Activated naive CD4-positive, alpha-beta T cell (primary cell): ENCODE data around the gene KCNG2.

Source experiments
- DNase-seq, 4 experiments: peaks; one replicate each; lab custom pipeline; 2025; lab: John Stamatoyannopoulos, UW

KCNG2 gene

DNA sequence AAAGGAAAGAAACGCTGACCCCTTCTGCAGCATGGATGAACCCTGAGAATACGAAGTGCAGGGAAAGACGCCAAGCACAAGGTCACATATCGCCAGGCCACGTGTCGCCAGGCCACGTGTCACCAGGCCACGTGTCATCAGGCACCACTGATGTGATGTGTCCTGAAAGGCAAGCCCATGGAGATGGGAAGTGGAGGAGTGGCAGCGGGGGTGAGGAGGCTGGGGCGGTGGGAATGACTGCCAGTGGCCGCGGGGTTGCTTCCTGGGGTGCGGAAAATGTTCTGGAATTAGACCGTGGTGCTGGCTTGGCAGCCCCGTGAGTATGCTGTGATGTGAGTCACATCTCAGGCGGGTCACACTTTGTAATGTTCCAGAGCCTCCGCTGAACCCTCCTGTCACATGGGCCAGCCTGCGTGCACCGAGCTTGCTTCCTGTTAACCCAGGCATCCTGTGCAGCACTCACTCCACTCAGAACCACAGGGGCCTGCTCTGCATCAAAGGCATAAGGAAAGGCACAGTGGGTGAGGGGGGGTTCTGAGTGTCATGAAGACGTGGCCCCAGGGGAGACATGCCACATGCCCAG lies 114.8 kb downstream of the KCNG2 start:
- DNase-seq: peak in 2 of 4 experiments; percentile 36 to 40

DNA sequence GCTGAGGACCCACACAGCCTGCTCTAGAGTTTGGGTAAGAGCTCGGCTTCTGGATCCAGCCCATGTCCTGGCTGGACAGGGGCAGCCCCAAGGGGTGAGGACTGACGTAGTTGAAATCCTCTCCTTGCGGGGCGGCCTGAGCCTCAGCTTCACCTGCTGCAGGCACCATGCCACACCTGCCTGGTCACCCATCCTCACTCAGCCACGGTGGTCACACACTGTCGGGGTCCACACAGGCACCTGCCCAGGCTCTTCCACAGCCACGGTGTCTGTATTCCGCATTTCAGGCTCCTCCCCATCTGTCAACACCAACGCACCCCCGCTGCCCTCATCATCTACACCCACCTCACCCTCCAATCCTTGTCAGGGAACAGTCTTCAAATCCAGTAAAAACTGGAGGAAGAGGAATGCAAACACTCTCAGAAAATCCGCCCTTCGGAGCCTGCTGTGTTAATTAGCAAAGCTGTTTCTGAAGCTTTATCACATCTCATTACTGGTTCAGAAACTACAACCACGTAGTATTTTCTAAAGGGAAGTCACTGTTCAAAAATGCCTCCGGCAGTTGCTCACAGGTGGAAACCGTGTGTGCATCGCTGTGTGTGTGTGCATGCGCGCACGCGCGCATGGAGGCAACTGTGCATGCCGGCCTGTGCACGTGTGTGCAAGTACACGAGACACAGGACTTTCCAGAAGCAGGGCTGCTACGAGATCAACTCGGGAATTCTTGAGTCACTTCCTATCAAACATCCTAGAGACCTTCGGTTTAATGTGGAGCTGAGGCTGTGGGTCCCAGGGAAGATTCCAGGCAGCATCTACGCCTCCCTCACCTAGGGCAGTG lies 115.5 kb downstream of the KCNG2 start:
- no peak for DNase-seq

DNA sequence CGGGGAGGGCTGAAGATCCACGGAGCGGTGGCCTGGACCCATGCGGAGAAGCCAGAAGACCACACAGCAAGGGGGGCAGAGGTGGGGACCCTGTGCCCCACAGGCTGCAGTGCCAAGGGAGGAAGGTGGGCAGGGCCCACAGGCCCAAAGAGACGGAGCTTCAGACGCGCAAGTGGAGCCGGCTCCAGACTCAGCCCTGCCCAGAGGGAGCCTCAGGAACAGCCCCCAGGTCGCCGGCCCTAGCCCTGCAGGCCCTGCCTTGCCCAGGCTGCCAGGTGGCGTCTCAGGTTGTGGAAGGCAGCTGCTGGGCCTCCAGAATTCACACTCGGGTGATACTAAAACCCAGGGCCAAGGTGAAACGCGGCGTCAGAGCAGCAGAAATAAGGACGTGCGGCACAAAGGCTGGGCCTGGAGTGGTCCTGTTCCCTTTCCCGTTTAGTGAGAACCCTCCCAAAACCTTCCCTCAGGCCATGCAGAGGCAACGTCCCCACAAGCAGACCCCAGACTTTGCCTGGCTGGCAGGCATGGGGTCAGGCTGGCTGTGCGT lies 116.9 kb downstream of the KCNG2 start:
- DNase-seq: no peak

DNA sequence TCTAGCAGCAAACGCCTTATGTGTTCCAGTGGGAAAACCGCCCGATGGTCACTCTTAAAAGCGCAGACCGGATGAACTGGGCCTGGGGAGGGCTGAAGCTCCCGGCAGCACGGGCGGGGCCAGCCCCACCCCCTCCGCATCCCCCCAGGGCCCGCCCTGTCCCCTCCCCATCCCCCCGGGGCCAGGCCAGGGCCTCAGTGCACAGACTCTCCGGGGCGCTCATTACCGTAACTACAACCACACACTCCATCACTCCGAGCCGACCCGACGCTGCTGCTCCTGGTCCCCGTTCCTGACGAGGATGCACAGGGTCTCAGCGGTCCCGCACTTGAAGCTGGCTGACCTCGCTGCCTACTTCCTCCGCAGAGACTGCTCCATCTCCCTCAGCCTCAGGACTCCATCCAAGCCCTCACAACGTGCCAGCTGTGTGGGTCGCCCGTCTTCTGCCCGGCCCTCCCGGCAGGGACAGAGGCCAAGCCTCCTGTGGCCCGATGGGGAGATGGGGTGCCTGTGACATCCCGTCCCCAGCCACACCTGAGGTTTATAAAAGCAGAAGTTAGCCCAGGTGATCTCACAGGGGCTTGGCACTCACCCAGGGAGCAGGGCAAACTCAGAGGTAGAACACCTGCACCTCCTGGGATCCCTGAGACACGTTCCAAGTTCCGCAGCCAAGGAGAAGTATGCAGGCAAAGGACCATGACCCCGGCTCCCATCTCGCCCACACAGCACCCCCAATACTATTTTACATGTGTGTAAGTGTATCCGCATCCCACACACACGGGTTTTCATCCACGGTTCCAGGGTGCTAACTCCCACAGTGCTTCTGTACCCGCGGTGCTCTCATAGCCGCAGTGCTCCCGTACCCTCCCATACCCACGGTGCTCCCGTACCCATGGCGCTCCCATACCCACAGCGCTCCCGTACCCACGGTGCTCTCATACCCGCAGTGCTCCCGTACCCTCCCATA lies 117.7 kb downstream of the KCNG2 start:
- DNase-seq: no peak

DNA sequence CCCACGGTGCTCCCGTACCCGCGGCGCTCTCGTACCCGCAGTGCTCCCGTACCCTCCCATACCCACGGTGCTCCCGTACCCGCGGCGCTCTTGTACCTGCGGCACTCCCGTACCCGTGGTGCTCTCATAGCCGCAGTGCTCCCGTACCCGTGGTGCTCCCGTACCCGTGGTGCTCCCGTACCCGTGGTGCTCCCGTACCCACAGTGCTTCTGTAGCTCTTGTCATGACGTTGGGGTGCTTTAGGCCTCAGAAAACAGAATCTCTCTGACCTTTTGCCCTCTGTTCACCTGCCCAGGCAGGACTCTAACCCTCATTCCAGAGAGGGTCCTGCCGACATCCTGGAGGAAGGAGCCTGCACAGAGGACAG lies 118.4 kb downstream of the KCNG2 start:
- DNase-seq: no peak

DNA sequence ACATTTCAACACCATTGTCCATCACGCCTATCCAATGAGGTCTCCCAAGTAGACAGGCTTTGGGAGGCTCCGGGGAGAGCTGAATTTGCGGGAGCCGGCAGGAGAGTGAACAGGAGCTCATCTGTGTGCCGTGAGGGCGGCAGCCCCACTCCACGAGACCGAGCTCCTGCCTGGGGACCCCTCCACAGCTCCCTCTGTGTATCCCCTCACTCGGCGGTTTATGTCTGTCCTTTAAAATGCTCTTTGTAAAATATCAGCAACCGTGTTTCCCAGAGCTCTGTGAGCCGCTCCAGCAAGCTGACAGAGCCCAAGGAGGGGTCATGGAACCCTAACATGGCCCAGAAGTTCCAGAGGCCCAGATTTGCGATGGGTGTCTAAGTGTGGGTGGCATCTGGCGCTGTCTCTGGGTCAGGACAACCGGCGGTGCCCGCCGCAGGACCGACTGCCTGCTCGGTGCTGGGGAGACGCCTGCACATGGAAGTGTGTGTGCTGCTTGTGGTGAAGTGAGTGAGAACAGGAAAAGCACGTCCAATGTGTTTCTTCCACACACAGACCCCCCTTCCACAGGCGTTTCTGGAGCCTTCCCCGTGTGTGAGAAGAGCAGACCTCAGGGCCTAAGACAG lies 118.9 kb downstream of the KCNG2 start:
- no peak for DNase-seq

DNA sequence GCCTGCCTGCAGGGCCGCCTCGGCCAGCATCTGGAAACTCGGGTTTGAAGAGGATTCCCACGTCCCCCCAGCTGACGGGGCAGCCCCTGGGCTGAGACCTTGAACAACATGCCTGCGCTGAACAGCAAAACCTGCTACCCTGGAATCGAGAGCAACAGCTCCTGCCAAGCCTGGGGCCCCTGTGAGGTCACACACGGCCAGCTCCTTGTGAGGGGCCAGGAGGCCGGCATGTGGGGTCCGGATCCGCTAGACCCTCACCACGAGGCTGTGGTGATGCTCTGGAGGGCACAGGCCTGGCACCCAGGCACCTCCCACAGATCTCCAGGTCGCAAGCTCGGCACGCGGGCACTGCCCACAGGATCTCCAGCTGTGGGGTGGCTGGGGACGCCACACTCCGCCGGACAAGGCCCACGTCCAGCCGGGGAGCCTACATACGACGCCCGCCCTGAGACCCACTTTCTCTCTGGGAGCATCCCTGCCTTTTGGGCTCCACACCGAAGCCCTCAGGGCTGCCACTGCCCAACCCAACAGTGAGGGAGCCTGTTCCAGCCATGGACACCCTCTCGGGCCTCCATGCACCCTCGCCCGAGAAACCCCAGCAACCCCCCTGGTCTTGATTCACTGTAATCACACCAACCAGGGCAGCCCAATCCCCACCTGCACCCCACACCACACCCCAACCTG lies 119.6 kb downstream of the KCNG2 start:
- no peak for DNase-seq

DNA sequence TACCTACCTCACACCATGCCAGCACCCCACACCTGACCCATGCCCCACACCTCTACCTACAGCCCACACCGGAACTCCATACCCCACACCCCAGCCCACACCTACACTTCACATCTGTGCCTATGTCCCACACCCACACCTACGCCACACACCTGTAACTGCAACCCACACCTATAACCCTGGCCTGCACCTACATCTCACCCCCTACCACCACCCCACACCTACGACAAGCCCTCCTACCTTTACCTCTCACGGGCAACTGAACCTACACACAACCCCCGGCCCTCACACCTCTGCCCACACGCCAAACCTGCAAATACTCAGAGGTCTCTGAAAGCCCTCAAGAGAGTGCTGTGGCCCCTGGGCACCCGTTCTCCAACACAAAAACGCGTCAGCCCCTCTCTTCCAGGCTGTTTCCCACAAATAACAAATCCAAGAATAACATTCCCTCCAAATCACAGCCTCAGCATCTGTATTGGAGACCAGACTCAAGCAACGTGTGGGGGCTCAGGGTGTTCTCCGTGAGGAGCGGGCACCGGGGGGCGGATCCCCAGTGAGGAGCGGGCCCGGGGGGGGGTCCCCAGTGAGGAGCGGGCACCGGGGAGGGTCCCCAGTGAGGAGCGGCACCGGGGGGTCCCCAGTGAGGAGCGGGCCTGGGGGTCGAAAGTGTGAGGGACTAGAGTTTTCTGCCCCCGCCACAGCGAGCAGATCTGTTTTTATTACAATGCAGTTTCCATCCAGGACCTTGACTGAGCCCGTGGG lies 120.3 kb downstream of the KCNG2 start:
- DNase-seq: no peak

DNA sequence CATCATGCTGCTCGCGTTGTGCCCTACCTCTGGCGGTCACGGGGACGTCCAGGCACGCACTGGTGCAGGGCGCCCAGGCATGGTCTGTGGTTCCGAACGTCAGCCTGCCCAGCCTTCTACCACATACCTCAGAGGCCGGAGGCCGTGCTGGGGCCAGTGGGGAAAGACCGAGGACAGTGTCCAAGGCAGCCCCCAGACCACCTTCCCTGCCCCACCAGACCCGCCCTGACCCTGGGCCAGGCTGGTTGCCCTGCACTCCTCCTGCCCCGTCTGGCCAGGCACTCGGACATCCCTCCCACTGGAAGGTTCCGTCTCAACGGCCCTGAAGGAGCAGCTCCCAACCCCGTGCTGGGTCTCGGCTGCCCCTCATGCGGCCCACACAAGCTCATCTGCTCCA lies 120.9 kb downstream of the KCNG2 start:
- no peak for DNase-seq

DNA sequence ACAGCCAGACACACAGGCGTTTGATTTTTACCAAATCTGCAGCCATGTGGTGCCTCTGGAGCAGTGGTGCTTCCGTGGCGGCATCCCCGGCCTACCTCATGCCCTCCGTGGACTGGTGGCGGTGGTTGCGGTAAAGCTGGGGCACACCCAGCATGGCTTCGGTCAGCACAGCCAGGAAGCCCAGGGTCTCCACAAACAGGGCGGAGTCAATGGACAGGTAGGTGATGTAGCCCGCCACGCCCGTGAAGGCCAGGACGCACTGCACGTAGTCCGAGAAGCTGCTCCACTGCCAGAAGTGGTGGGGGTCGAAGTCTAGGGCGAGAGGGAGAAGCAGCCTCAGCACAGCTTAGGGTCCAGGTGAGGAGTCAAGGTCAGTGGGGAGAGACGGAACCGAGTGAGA lies 121.4 kb downstream of the KCNG2 start:
- DNase-seq: no peak

DNA sequence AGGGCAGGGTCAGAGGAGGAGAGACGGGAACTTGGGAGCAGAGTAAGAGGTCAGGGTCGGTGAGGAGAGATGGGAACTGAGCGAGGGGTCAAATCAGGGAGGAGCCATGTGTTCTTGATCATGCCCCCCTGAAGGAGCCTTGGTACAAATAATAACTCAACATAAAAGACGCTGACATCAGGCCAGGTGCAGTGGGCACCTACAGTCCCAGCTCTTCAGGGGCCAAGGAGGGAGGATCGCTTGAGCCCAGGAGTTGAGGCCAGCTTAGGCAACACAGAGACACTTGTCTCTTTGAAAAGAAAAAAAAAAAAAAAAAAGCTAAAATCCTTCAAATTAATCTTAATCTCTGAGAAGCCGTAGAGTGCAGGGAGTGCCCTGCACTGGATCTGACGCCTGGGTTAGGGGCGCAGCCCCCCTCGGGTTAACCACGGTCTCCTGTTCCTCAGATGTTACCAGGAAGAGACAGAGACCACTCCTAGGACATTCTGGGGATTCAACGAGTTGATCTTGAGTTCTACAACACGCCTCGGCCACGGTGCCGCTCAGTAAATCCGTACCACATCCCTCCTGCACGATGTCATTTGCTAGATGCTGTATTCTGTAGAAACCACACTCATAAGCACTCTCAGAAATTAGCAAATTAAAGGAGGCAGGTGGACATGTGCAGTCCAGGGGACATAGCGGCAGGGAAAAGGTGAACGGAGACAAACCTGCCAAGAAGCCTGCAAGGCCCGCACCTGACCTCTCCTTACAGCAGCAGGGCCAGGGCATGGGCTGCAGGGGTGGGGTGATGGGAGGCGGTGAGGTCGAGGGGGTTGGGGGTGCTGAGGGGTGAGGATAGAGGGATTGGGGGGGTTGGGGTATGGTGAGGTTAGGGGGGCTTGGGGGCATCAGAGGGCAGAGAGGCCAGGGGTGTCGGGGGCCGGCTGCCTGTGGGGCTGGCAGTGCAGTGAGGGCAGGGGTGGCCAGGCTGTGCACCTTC lies 124.5 kb downstream of the KCNG2 start:
- DNase-seq: no peak

DNA sequence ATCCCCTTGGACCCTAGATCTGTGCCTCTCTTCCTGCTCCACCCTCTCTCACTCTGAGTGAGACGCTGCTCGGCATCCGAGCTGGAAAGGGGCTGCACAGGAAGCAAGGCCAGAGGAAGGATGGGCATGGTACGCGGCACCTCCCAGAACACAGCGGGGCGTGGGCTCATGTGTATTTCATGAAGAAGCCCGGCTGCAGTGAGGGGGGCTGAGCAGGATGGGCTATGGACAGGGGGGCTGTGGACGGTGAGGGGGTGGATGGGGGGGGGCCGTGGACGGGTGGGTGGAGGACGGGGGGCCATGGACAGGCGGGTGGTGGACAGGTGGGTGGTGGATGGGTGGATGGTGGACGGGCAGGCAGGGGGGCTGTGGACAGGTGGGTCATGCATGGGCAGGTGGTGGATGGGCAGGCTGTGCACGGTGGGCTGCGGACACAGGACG lies 125.3 kb downstream of the KCNG2 start:
- DNase-seq: no peak

DNA sequence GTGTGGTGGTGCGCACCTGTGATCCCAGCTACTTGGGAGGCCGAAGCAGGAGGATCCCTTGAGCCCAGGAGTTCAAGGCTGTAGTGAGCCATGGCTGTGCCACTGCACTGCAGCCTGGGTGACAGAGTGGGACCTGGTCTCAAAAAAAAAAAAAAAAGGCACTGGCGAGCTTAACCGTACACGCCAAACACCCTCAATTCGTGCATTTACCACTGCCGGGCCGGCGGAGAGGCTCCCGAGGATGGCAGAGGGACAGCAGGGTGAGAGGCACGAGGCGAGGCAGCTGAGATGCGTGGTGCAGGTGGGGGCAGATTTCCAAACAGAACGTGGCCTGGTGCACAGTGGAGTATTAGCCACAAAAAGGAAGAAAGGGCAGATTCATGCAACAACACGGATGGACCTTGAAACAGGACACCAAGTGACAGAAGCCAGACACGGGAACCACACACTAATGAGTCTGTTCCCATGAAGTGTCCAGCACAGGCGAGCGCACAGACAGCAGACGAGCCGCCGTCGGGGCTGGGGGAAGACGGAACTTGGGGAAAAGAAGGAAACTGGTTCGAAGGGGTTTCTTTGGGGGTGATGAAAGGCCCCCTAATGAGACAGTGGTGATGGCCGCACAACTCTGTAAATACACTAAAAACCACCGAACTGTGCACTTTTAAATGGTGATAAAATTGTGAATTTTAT lies 126.3 kb downstream of the KCNG2 start:
- DNase-seq: no peak

DNA sequence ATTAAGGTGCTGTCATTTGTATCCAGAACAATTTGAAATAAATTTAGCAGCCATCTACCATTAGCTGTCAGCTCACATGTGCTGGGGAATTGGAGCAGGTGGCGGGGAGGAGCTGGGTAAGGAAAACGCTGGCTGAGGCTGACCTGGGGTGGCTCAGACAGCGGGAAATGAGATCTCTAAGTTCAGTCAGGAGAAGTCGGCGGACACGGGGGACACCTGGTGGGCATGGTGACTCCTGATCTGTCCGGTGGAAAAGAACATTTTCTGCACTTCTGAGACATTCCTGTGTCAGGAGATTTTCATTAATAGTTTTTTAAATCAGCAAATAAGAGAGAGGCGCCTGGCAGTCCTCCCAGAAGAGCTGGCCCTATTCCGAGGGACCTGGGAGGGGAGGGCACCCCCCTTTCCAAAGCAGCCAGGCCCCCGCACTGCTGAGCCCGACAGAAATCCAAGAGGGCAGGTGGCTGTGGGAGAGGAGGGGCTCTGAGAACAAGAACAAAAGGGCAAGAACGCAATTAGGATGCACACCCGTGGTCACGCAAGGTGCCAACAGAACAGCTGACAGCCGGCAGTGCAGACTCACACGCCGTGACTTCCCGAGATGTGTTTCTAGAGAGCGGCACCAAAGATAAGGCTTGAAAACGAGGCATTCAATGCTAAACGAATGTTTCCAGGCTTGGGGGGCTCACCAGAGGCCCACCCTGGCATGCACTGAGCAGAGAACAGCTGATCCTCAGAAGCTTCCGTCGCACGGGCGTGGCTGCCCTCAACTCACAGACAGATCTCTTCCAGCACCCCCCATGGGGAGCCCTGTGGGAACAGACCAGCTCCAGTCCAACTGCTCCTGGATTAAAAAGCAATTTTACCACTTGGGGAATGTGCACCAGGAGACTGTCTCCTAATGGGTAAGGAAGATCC lies 127.3 kb downstream of the KCNG2 start:
- DNase-seq: no peak

DNA sequence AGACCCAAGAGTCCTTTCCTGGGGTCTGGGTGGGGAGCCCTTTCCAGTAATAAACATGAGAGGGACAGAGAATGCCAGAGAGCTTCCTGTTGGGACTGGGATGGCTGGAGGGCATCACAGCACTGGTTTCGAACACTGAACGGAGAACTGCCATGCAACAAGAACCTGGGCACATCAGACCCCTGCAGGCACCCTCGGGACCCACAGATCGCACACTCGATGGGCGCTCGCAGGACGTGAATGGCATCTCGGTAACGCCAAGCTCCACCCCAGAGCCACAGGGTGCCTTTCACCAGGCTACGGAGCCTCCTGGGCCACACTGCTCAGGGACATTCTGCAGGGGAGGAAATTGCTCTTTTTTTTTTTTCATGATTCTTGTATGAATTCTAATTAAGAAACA lies 128.6 kb downstream of the KCNG2 start:
- no peak for DNase-seq

DNA sequence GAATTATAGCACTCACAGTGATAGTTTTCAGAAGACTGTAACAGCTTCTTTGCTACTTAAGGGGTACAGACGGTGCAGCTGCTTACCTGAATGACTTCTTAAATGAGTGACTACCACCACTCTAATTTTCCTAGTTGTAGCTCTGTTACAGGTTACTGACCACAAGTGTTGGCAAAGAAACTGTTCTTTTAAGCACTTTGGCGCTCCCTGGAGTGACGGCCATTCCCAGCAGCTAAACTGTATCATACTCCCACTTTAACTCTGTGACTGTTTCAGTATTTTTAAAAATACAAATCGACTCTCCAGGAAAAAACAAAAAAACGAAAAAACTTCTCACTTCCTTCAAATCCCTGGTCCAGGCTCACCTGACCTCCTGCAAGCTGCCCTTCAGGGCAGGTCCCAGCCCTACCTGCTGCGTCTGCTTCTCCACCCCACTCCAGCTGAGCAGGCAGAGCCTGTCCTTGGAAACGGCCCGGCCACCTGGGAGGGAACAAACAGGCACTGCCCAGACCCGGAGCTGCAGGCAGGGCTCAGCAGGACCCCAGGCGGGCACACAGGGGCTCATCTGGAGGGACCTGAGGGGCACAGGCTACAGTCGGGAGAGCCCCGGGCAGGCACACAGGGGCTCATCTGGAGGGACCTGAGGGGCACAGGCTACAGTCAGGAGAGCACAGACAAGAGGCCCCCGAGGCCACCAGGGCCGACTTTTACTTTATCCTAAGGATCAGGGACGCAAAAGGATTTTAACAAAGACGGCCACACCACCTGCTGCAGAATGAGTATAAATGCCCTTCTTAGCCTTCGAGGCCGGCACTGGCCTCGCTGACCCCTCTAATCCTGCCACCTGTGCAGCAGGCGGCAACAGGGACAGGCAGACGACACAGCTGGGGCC lies 129.2 kb downstream of the KCNG2 start:
- no peak for DNase-seq
